T-helper 9 cell (primary cell): ENCODE data around the gene GBF1.
"Not testable (repeated sequence)": the region's sequence is repeated elsewhere in the genome, so short reads cannot be mapped to it uniquely, and the experiment has no call there.

Source experiments
- DNase-seq: peaks from one replicate; pipeline ENCODE4 v3.0.0-alpha.2; 2020
- total RNA-seq, 2 donors: gene quantifications; one replicate each; lab custom pipeline; 2026; lab: John Stamatoyannopoulos, UW

Gene GBF1
- 125 to 140 reads per million in 2 donors for total RNA-seq

DNA sequence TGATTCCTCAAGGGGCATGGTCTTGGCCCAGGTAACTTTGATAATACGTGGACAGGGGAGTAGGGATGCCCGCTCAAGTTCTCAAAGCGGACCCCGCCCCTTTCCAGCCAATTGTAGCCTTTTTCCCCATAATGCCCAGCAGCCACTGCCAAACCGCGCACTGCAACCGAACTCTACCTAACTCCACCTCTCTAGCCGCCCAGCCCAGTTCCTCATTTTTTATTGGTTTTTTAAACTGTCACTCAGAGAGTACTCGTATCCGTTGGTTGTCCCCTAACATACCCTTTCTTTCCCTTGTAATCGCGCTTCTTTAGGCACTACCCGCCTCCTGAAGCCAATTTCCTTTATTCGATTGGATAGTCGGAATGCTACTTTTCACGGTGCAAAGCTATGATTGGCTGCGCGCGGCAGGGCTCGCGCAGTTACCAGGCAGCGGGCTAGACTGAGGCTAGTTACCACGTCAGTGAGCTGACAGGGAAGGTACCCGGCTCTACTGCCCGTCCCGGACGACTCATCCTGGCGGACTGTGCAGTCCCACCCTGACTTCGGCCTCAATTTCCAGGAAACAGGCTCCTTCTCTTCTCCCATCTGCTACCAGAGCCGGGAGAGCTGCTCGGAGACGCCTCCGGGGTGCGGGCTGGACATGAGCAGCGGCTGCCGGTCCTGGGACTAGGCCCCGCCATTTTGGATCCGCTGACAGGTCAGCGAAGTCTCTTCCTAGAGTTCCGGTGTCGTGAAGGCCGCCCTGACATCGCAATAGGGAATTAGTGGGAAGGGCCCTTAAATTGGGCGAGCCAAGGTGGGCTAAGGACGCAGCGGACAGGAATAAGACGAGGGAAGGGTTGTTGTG lies at the start of gene GBF1:
TSS of gene GBF1 (plus strand) at position 451 of the 850 bp plus-strand sequence. CDS start 13,407 bp downstream, outside the sequence.
- peak; percentile 79 for DNase-seq

DNA sequence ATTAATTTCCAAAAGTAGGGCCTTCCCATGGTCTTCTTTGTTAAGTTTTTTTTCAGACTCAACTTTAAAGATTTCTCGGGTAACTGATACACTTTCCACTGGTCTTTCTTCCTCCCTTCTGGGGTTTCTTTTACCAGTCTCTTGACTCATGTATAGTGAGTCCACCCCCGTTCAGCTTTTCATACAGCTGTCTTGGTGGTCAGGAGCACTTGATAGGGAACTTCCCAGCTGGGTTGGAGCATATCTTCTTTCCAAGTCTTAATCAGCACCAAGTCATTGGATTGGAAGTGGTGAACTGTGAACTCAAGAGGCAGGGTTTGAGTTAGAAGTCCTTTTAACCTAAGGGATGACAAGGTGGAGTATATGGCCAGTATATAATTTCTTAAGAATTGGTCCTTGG lies 48.4 kb upstream of the GBF1 start:
- no peak for DNase-seq

DNA sequence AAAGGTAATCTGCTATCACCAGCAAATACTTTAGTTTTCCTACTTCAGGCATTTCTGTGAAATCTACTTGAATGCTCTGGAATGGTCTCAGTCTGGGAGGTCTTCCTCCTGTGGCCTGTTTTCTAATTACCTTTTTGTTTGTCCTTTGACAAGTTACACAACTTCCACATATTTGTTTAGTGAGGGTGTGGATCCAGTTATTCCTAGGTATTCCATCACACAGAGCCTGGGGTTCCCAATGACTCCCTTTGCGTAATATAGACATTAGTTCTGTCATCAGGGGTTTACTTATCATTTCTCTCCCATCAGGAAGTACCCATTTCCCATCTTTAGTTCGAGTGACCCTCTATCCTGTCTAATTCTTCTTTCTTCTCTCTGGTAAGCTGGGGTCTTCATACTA lies 47.3 kb upstream of the GBF1 start:
- DNase-seq, result no peak

GRCh38 chr10:102200751-102201640 lies 44.3 kb upstream of the GBF1 start:
- no peak for DNase-seq

- DNase-seq, result no peak
Measured at GRCh38 chr10:102202386-102202785, 42.9 kb upstream of the GBF1 start.

- no peak for DNase-seq
Measured at GRCh38 chr10:102208311-102209035, 36.9 kb upstream of the GBF1 start.

GRCh38 chr10:102211615-102212299 lies 33.6 kb upstream of the GBF1 start:
- DNase-seq, result no peak

- DNase-seq, result not testable (repeated sequence)
Measured at GRCh38 chr10:102213599-102213998, 31.7 kb upstream of the GBF1 start.

DNA sequence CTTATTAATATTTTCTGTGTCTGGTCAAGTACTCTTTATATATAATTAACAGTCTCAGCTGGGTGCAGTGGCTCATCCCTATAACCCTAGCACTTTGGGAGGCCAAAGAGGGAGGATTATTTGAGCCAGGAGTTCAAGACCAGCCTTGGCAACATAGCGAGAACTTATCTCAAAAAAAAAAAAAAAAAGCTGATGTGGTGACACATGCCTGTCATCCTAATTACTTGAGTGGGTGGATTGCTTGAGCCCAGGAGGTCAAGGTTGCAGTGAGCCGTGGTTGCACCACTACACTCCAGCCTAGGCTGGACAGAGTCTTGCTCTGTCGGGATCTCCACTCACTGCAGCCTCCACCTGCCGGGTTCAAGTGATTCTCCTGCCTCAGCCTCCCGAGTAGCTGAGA lies 26.0 kb upstream of the GBF1 start:
- DNase-seq, result no peak

DNA sequence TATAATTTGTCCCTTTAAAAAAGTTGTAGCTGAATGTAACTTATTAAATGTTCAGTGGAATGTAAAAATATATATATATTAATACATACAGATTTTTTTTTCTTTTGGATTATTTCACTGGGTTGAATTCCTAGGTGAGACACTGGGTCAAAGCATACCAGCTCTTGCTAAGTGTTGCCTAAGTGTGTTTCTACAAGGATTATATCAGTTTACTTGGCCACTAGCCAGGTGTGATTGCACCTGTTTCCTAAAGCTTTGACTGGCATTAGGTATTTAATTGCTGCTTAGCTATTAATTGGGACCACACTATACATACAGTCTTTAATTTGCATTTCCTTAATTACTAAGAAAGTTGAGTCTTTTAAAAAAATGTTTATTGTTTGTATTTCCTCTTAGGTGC lies 24.7 kb upstream of the GBF1 start:
- DNase-seq, result no peak

DNA sequence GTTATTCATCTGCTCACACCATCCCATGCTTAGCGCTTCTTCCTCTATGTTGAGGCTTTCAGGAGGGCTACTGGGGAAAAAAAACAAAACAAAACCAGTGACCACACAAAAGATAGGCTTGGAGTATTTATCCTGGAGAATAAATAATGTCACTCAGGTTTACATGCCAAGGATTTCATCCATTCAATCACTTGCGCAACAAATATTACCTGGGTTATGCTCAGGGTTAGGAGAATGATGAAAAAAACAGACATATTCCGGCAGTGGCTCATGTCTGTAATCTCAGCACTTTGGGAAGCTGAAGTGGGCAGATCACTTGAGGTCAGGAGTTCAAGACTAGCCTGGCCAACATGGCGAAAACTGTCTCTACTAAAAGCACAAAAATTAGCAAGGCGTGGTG lies 22.5 kb upstream of the GBF1 start:
- no peak for DNase-seq

- DNase-seq, result peak; percentile 75
Measured at GRCh38 chr10:102225646-102226541, 19.4 kb upstream of the GBF1 start, which contains the start of gene ELOVL3. Gene ELOVL3, plus strand, starts transcription at chr10:102226299. Its CDS starts 250 bp downstream, at chr10:102226549.

DNA sequence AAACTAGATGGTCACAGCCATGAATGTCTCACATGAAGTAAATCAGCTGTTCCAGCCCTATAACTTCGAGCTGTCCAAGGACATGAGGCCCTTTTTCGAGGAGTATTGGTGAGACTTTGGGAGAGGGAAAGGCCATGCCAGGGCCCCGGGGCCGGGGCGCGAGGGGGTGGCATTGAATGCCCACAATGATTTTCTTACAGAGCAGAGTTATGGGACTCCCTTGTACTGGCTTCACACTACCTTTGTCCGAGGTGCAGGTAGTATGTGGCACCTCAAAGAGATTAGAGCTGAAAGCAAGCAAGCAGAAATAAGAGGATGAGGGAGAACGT lies 18.8 kb upstream of the GBF1 start:
- DNase-seq, result no peak

DNA sequence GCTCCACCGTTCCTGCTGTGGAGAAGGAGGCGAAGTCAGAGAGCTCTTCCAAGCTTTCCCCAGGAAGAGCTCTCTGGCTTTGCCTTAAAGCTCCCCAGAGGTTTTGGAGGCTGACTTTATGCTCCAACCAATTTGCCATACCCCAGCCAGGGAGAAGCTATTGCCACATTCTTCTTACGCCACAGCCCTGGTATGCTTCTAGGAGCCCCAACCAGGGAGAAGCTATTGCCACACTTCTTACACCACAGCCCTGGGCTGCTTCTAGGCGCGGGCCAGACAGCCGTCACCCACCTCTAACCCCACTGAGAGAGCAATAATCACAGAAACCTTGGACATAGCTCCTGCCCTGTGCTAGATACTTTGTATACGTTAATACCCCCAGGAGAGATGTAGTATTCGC lies 18.3 kb upstream of the GBF1 start:
- DNase-seq, result no peak

GRCh38 chr10:102229810-102230263 lies 15.5 kb upstream of the GBF1 start:
- peak; percentile 84 for DNase-seq

DNA sequence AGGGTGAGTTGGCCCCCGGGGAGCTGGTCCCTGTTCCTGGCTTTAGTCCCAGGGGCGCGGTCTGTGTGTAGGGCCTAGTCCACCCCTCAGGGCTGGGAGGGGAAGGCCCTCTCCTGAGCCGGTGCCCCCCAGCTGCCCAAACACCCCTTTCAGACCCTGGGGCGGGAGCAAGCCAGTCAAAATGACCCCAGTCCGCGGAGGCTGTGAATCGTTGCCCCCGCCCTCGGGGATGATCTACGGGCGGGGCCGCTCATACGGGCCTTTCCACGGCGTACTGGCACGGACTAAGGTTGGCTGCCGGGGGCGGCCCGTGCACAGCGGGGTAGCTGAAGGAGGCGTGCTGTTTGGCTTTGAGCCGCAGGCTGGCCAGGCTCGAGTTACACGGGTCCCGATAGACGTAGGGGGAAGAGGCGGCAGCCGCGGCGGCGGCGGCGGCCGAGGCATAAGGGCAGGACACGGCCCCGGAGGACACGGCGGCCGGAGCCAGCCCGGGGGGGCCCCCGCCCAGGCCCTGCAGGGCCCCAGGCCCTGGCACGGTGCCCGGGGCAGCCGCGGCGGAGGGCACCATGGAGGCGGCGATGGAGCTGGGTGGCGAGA lies 15.0 kb upstream of the GBF1 start:
- DNase-seq, result peak; percentile 12

GRCh38 chr10:102230861-102231356 lies 14.4 kb upstream of the GBF1 start:
- DNase-seq, result peak; percentile 44

- peak; percentile 66 for DNase-seq
Measured at GRCh38 chr10:102231357-102232318, 13.7 kb upstream of the GBF1 start.

DNA sequence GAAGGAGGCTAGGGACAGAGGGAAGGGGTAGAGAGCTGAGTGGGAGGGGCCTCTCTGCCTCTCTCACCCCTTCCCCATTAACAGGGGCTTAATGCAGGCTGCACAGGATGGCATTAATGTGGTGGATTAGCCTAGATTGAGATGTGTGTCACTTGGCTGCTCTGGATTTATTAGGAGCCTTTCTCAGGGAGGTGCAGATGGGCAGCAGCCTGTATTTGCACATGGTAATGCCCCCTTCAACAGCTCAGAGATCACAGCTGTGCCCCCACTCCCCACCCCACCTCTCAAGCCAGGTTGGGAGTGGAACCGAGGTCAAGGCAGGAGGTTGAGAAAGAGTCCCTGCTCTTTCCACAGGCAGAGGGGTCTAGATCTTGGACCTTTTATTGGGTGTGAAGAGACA lies 11.3 kb upstream of the GBF1 start:
- no peak for DNase-seq
